ENCODE measurements around the gene GAB2.

GRCh38 chr11:78345450-78345849 is 72.2 kb downstream of the GAB2 start:
- no peak for TF ChIP-seq CTCF (IDR thresholded peaks at IDR 0.05)
- TF ChIP-seq POLR2AphosphoS5 (IDR thresholded peaks at IDR 0.05) = no peak
